ENCODE data around the gene SP1. TPM values are rescaled to one million over a fixed set of nuclear protein-coding genes. Genes with fewer than 3 reads are reported as not detected.
A peak's percentile ranks its signal among the peaks of the same experiment; 100 is the strongest.

SP1 gene
- total and polyA plus RNA-seq, 9 of the 15 experiments (the other 6 are each of a cell fraction or from before 2014, with no cell fraction given) = 8.0 to 65.5 (median 41.6) TPM

GRCh38 chr12:53424626-53425514, 44.9 kb downstream of the SP1 start (continued):
- TF ChIP-seq REST (IDR thresholded peaks at IDR 0.05; ENCODE audit: borderline replicate concordance) = peak; percentile 51; the same call in 1 of the 2 replicates
- no peak for TF ChIP-seq REST (CRISPR knock-in tag; IDR thresholded peaks at IDR 0.05; ENCODE audit: low read depth)
- no peak for TF ChIP-seq PATZ1 (CRISPR knock-in tag; IDR thresholded peaks at IDR 0.05; ENCODE audit: borderline replicate concordance)
- TF ChIP-seq ZNF609 (CRISPR knock-in tag; IDR thresholded peaks at IDR 0.05; ENCODE audit: borderline replicate concordance) = no peak
- TF ChIP-seq VEZF1 (CRISPR knock-in tag; IDR thresholded peaks at IDR 0.05) = peak; percentile 75
- TF ChIP-seq NFRKB (IDR thresholded peaks at IDR 0.05; ENCODE audit: low read depth) = 0 out of 2 replicates have a peak, but pooled peaks have one; percentile 18
